ENCODE measurements around the gene LPCAT1.

Gene LPCAT1

DNA sequence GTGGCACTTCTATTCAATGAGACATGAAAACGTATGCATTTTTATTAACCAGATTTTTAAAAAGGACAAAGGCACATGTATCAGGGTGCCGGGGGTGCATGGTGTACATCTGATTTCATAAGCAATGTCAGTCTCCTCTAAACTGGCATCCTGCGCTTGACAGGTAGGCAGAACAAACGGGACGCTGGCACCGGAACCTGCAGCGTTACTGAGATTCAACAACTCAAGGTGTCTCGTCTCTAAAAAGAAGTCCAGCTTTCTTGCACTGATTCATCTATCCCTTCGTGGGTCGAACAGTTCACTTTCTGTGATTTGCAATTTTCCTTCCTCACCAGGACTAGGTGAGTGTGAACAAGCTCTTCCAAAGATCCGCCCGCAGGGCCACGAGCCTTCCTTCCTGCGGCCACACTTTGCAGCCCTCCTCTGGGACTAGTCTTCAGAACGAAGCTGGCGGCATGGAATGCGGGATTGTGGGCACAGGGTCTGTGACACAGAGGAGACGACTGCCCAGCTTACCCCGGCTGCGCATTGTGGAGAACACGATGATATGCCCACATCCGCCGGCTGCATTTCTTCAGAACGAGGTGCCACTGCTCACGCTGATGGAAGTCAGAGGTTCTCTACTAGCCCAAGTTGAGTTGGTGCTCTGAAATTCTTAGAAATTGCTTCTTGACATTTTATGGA, 85.7 kb downstream of the LPCAT1 start:
- TF ChIP-seq, protein P1, sequence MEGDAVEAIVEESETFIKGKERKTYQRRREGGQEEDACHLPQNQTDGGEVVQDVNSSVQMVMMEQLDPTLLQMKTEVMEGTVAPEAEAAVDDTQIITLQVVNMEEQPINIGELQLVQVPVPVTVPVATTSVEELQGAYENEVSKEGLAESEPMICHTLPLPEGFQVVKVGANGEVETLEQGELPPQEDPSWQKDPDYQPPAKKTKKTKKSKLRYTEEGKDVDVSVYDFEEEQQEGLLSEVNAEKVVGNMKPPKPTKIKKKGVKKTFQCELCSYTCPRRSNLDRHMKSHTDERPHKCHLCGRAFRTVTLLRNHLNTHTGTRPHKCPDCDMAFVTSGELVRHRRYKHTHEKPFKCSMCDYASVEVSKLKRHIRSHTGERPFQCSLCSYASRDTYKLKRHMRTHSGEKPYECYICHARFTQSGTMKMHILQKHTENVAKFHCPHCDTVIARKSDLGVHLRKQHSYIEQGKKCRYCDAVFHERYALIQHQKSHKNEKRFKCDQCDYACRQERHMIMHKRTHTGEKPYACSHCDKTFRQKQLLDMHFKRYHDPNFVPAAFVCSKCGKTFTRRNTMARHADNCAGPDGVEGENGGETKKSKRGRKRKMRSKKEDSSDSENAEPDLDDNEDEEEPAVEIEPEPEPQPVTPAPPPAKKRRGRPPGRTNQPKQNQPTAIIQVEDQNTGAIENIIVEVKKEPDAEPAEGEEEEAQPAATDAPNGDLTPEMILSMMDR (conservative IDR thresholded peaks at IDR 0.05; ENCODE audit: low read length), result no peak
- no peak for TF ChIP-seq EZH2phosphoT487 (IDR thresholded peaks at IDR 0.05; ENCODE audit: borderline replicate concordance)
- H3K4me2 ChIP-seq (ENCODE audit: low read depth, low read length, poor library complexity, severe bottlenecking), result no peak overlapping the region

GRCh38 chr5:1437226-1437829, 86.4 kb downstream of the LPCAT1 start:
- TF ChIP-seq, protein P1 (conservative IDR thresholded peaks at IDR 0.05; ENCODE audit: low read length), result no peak
- TF ChIP-seq EZH2phosphoT487 (IDR thresholded peaks at IDR 0.05; ENCODE audit: borderline replicate concordance), result no peak
- Histone ChIP-seq H2AFZ (ENCODE audit: low read length) (no peak overlapping the region), H3F3A (ENCODE audit: low read depth) (no peaks in the 10 kb centered on the region), H3K36me3 (ENCODE audit: insufficient read depth, low read length) (no peaks in the 10 kb centered on the region), H3K9ac (ENCODE audit: low read depth, low read length, poor library complexity, severe bottlenecking) (no peak overlapping the region), H3K79me2 (ENCODE audit: insufficient read depth, low read length) (no peaks in the 10 kb centered on the region), H3K4me2 (ENCODE audit: low read depth, low read length, poor library complexity, severe bottlenecking) (no peak overlapping the region), H3K4me1 (ENCODE audit: insufficient read depth, low read length, poor library complexity, severe bottlenecking) (no peaks in the 10 kb centered on the region), H3K9me3 (ENCODE audit: insufficient read depth, low read depth, low read length) (peaks cover 7% of the 10 kb centered on the region; the same call in 1 of the 2 replicates), H4K20me1 (ENCODE audit: insufficient read depth, low read length, poor library complexity, severe bottlenecking) (no peaks in the 10 kb centered on the region), H3K27me3 (ENCODE audit: insufficient read depth, low read length, poor library complexity, severe bottlenecking) (no peaks in the 10 kb centered on the region), H3K4me3 (ENCODE audit: low read length, poor library complexity, severe bottlenecking) (no peak overlapping the region), H3K9me2 (replicated peaks; ENCODE audit: low read depth, low read length) (no peaks in the 10 kb centered on the region)

More for the DNA sequence above, 85.7 kb downstream of the LPCAT1 start:
- H3F3A ChIP-seq (ENCODE audit: low read depth), result no peaks in the 10 kb centered on the region
- H3K9me2 ChIP-seq (replicated peaks; ENCODE audit: low read depth, low read length), result no peaks in the 10 kb centered on the region
- H3K9ac ChIP-seq (ENCODE audit: low read depth, low read length, poor library complexity, severe bottlenecking), result no peak overlapping the region
- no peaks in the 10 kb centered on the region for H4K20me1 ChIP-seq (ENCODE audit: insufficient read depth, low read length, poor library complexity, severe bottlenecking)
- H3K4me1 ChIP-seq (ENCODE audit: insufficient read depth, low read length, poor library complexity, severe bottlenecking), result no peaks in the 10 kb centered on the region
- no peaks in the 10 kb centered on the region for H3K79me2 ChIP-seq (ENCODE audit: insufficient read depth, low read length)
- peaks cover 7% of the 10 kb centered on the region; the same call in 1 of the 2 replicates for H3K9me3 ChIP-seq (ENCODE audit: insufficient read depth, low read depth, low read length)
- no peaks in the 10 kb centered on the region for H3K27me3 ChIP-seq (ENCODE audit: insufficient read depth, low read length, poor library complexity, severe bottlenecking)
- no peak overlapping the region for H3K4me3 ChIP-seq (ENCODE audit: low read length, poor library complexity, severe bottlenecking)
- no peak overlapping the region for H2AFZ ChIP-seq (ENCODE audit: low read length)
- no peaks in the 10 kb centered on the region for H3K36me3 ChIP-seq (ENCODE audit: insufficient read depth, low read length)

DNA sequence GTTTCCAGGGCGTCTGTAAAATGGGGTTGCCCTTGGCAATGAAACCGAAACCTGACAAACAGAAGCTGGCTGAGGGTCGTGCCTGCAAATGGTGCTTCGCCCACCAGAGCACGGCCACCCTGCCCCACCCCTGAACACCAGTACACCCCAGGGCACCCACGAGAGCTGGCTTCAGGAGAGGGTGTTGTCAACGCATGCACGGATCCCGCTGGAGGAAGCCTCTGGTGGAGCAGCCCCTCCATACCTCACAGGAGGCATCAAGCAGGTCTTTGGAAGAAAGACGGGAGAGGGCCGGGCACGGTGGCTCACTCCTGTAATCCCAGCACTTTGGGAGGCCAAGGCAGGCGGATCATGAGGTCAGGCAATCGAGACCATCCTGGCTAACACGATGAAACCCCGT, 87.1 kb downstream of the LPCAT1 start:
- H4K20me1 ChIP-seq (ENCODE audit: insufficient read depth, low read length, poor library complexity, severe bottlenecking), result no peaks in the 10 kb centered on the region
- H3K4me3 ChIP-seq (ENCODE audit: low read length, poor library complexity, severe bottlenecking), result no peak overlapping the region
- no peaks in the 10 kb centered on the region for H3K36me3 ChIP-seq (ENCODE audit: insufficient read depth, low read length)
- no peak overlapping the region for H3K4me2 ChIP-seq (ENCODE audit: low read depth, low read length, poor library complexity, severe bottlenecking)
- TF ChIP-seq, protein P1 (conservative IDR thresholded peaks at IDR 0.05; ENCODE audit: low read length), result no peak
- TF ChIP-seq EZH2phosphoT487 (IDR thresholded peaks at IDR 0.05; ENCODE audit: borderline replicate concordance), result no peak
- H3K79me2 ChIP-seq (ENCODE audit: insufficient read depth, low read length), result no peaks in the 10 kb centered on the region
- no peak overlapping the region for H2AFZ ChIP-seq (ENCODE audit: low read length)
- H3K4me1 ChIP-seq (ENCODE audit: insufficient read depth, low read length, poor library complexity, severe bottlenecking), result no peaks in the 10 kb centered on the region
- no peak overlapping the region for H3K9ac ChIP-seq (ENCODE audit: low read depth, low read length, poor library complexity, severe bottlenecking)
- no peaks in the 10 kb centered on the region for H3K27me3 ChIP-seq (ENCODE audit: insufficient read depth, low read length, poor library complexity, severe bottlenecking)
- H3K9me2 ChIP-seq (replicated peaks; ENCODE audit: low read depth, low read length), result no peaks in the 10 kb centered on the region
- peaks cover 7% of the 10 kb centered on the region; the same call in 1 of the 2 replicates for H3K9me3 ChIP-seq (ENCODE audit: insufficient read depth, low read depth, low read length)
- no peaks in the 10 kb centered on the region for H3F3A ChIP-seq (ENCODE audit: low read depth)

All from Loucy (cell line).